ENCODE results near the gene SLC34A1.

SLC34A1 gene

DNA sequence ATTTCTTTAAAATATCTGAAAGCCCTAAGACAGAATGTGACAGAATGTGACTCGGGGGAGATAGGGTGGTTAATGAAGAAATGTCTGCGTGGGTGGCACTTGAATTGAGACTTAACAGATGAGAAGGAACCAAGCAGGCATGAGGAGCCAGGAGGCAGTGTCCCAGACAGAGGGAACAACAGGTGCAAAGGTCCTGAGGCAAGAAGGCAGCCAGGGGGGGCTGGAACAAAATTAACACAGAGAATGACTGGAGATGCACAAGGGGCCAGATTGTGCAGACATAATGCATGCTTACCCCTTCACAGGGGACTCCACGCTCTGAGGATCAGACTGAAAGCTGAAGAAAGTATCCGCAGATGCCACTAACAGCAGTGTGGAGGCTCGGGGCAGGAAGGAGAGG lies 34.5 kb upstream of the SLC34A1 start:
- TF ChIP-seq, protein P1, sequence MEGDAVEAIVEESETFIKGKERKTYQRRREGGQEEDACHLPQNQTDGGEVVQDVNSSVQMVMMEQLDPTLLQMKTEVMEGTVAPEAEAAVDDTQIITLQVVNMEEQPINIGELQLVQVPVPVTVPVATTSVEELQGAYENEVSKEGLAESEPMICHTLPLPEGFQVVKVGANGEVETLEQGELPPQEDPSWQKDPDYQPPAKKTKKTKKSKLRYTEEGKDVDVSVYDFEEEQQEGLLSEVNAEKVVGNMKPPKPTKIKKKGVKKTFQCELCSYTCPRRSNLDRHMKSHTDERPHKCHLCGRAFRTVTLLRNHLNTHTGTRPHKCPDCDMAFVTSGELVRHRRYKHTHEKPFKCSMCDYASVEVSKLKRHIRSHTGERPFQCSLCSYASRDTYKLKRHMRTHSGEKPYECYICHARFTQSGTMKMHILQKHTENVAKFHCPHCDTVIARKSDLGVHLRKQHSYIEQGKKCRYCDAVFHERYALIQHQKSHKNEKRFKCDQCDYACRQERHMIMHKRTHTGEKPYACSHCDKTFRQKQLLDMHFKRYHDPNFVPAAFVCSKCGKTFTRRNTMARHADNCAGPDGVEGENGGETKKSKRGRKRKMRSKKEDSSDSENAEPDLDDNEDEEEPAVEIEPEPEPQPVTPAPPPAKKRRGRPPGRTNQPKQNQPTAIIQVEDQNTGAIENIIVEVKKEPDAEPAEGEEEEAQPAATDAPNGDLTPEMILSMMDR (IDR thresholded peaks at IDR 0.05; ENCODE audit: extremely low read depth, insufficient read depth, missing control alignments): no peak
- in situ Hi-C loops (cut with MboI; ENCODE audit: low pct_unique_long_range_greater_than_20kb, low sequenced_read_pairs, unreplicated experiment): no loop called here
- no peak for DNase-seq (ENCODE audit: low spot score)

DNA sequence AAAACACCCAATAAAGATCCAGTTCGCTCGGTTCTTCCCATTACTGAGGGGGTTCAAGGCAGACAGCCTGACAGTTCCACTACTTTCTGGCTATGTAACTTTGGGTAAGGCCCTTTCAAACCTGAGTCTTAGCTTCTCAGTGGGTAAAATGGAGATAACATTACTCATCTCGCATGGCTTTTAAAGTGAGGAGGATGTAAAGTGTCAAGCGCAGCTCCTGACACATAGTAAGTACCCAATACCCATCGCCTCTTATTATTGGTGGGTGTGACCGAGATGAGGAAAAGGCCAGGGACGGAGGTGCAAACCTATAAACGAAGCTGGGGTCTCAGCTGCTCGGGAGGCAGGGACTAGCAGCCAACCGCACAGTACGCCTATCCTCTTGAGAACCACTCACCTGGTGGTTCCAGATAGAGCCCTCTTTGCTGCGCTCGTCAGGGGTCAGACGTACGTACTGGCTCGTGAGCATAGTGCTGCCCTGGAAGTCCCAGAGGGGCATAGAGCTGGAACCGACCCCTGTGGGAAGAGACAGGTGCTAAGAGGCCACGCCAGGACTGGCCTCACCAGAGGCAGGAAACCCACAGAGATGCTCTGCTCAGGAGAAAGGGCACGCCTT lies 33.4 kb upstream of the SLC34A1 start:
- no peak for DNase-seq (ENCODE audit: low spot score)
- in situ Hi-C loops (cut with MboI; ENCODE audit: low pct_unique_long_range_greater_than_20kb, low sequenced_read_pairs, unreplicated experiment): no loop called here
- TF ChIP-seq, protein P1 (IDR thresholded peaks at IDR 0.05; ENCODE audit: extremely low read depth, insufficient read depth, missing control alignments): no peak

DNA sequence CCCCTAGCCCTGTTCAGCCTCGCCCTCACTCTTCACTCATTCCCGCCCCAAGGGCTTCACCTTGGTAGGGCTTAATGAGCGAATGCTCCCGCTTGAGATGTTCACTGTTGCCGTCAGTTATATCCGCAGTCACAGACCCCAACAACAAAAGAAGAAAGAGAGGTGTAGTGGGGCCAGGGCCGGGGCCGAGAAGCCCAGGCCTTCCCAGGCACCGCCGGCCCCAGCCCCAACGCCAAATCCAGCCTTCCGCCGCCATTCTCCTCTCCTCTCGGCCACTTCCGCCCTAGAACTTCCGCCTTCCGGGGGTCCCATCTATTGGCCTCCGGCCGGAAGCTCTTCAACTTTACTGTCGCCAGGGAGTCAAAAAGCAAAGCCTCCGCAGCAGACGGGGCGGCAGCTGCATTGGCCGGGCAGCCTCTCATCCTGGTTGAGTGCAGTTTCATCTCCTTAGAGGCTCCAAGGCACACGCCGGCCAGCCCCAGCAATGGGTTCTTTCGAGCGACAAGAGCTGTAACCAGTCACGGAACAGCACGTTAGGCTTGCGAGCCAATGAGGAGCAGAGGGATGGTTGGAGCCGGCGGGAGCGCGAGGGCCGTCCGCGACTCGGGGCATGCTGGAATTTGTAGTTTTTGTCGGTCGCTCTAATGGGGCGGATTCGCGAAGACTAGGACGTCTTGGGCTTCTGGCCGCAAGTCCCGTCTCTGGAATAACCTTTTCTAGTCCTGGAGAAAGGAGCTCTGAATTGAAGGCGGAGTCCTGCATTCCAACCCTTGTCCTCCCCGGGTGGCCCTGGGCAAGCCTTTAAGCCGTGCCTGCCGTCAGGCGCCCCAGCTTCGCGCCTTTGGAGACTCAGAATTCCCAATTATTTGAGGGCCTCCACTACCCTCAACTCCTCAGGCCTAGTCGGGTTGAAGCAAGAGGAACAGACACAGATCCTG lies 32.6 kb upstream of the SLC34A1 start, which contains the start of gene LMAN2:
Gene LMAN2, minus strand, starts transcription at position 277 of the 938 bp plus-strand sequence. Its CDS starts 21 bp downstream, at position 256.
- peak; percentile 94 for DNase-seq (ENCODE audit: low spot score)
- in situ Hi-C loops (cut with MboI; ENCODE audit: low pct_unique_long_range_greater_than_20kb, low sequenced_read_pairs, unreplicated experiment): no loop called here
- TF ChIP-seq, protein P1 (IDR thresholded peaks at IDR 0.05; ENCODE audit: extremely low read depth, insufficient read depth, missing control alignments): no peak

DNA sequence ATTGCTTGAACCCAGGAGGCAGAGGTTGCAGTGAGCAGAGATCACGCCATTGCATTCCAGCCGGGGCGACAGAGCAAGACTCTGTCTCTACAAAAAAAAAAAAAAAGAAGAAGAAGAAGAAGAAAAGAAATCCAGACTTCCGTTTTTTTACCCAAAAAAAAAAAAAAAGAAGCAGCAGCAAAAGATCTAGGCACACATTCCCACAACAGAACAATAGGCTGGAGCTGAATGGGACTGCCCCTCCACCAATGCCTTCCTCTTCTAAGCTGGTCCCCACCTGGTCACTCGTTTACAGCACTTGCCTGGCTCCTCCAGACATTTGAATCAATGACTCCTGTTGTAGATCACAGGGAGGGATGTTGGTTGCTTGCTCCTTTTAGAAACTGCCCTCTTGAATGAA lies 31.1 kb upstream of the SLC34A1 start:
- DNase-seq (ENCODE audit: low spot score): no peak
- in situ Hi-C loops (cut with MboI; ENCODE audit: low pct_unique_long_range_greater_than_20kb, low sequenced_read_pairs, unreplicated experiment): no loop called here
- TF ChIP-seq, protein P1 (IDR thresholded peaks at IDR 0.05; ENCODE audit: extremely low read depth, insufficient read depth, missing control alignments): no peak

DNA sequence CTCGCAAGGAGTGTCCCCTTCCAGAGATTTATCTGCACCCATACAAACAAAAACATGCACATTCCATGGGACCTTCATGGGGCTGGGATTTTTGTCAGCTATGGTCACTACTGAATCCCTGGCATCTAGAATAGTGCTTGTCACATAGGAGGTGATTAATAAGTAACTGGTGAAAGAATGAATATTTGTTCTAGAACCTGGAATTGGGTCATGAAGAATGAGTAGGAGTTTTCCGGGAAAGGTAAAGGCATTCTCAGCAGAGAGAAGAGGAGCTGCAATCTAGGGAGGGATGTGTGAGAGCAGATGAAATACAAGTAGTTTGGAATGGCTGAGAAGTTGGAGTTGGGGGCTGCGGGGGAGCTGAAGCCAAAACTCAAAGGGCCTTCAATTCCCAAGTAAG lies 30.0 kb upstream of the SLC34A1 start:
- DNase-seq (ENCODE audit: low spot score): no peak
- TF ChIP-seq, protein P1 (IDR thresholded peaks at IDR 0.05; ENCODE audit: extremely low read depth, insufficient read depth, missing control alignments): no peak
- in situ Hi-C loops (cut with MboI; ENCODE audit: low pct_unique_long_range_greater_than_20kb, low sequenced_read_pairs, unreplicated experiment): no loop called here

DNA sequence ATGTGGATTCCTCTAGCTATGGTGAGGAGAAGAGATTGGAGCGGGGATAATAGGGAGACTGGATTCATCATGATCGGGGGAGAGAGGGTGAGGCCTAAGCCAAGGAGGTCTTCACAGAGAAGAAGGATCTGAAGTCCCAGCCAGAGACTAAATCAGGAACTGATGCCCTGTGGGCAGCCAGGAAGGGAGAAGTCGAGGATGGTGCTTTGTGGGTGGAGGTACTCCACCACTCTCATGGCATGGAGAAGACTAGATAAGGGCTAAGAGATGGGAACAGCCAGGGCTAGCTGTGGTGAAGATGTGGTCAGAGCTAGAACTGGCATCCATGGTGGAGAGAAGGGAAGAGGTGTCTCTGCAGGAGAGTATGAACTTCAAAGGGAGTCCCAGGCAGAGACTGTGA lies 29.5 kb upstream of the SLC34A1 start:
- in situ Hi-C loops (cut with MboI; ENCODE audit: low pct_unique_long_range_greater_than_20kb, low sequenced_read_pairs, unreplicated experiment): no loop called here
- DNase-seq (ENCODE audit: low spot score): no peak
- TF ChIP-seq, protein P1 (IDR thresholded peaks at IDR 0.05; ENCODE audit: extremely low read depth, insufficient read depth, missing control alignments): no peak

Measured in GM13977 (cell line).